Activated naive CD4-positive, alpha-beta T cell treated with anti-CD3 and anti-CD28 coated beads, Interleukin-2, amount 50 U/mL, for 24 hours (primary cell): ENCODE measurements around the gene ESPN.
A peak's percentile ranks its signal among the peaks of the same experiment; 100 is the strongest.
"Not testable (repeated sequence)": the region's sequence is repeated elsewhere in the genome, so short reads cannot be mapped to it uniquely, and the experiment has no call there.

ENCODE experiments used
- H3K27ac Mint-ChIP-seq: one replicate; pipeline ENCODE4 v1.8.0; 2021; ENCODE audit warnings: mild to moderate bottlenecking, mixed read lengths
- H3K27me3 Mint-ChIP-seq: one replicate; pipeline ENCODE4 v1.8.0; 2021; ENCODE audit warnings: mixed read lengths
- H3K36me3 Mint-ChIP-seq: one replicate; pipeline ENCODE4 v1.8.0; 2021; ENCODE audit warnings: mixed read lengths
- H3K4me1 Mint-ChIP-seq: one replicate; pipeline ENCODE4 v1.8.0; 2021; ENCODE audit warnings: mixed read lengths
- H3K4me3 Mint-ChIP-seq: one replicate; pipeline ENCODE4 v1.8.0; 2021; ENCODE audit warnings: mild to moderate bottlenecking, mixed read lengths
- H3K9me3 Mint-ChIP-seq: one replicate; pipeline ENCODE4 v1.8.0; 2021; ENCODE audit warnings: mixed read lengths

Gene ESPN

GRCh38 chr1:6418668-6419396, 5.7 kb upstream of the ESPN start:
- Mint-ChIP-seq H3K27ac (no peak overlapping the region), H3K4me1 (peaks cover 11% of the 10 kb centered on the region), H3K36me3 (no peaks in the 10 kb centered on the region), H3K27me3 (peaks cover 47% of the 10 kb centered on the region), H3K4me3 (no peak overlapping the region), H3K9me3 (no peaks in the 10 kb centered on the region)

- Mint-ChIP-seq H3K4me3 (no peak overlapping the region), H3K9me3 (no peaks in the 10 kb centered on the region), H3K36me3 (no peaks in the 10 kb centered on the region), H3K27me3 (peaks cover 50% of the 10 kb centered on the region), H3K27ac (no peak overlapping the region), H3K4me1 (peaks cover 14% of the 10 kb centered on the region)
Observed at GRCh38 chr1:6419397-6419803, 5.2 kb upstream of the ESPN start.

GRCh38 chr1:6419804-6420453, 4.6 kb upstream of the ESPN start, which contains the start of gene HES2:
Gene HES2, minus strand, starts transcription at chr1:6419919. Its CDS starts 99 bp downstream, at chr1:6419820.
- H3K9me3 Mint-ChIP-seq: no peaks in the 10 kb centered on the region
- H3K27me3 Mint-ChIP-seq: peaks cover 48% of the 10 kb centered on the region
- H3K36me3 Mint-ChIP-seq: no peaks in the 10 kb centered on the region
- H3K4me3 Mint-ChIP-seq: peak within 1 kb of the TSS; percentile 23
- peaks cover 11% of the 10 kb centered on the region for H3K4me1 Mint-ChIP-seq
- no peak within 1 kb of the TSS for H3K27ac Mint-ChIP-seq

GRCh38 chr1:6420454-6421042, 4.0 kb upstream of the ESPN start:
- Mint-ChIP-seq H3K27ac (no peak overlapping the region), H3K9me3 (no peaks in the 10 kb centered on the region), H3K36me3 (no peaks in the 10 kb centered on the region), H3K27me3 (peaks cover 44% of the 10 kb centered on the region), H3K4me3 (peak overlapping the region; percentile 23), H3K4me1 (peaks cover 7% of the 10 kb centered on the region)

- H3K4me1 Mint-ChIP-seq: peaks cover 7% of the 10 kb centered on the region
Observed at GRCh38 chr1:6421266-6421665, 3.3 kb upstream of the ESPN start.

GRCh38 chr1:6423321-6423999, 1.1 kb upstream of the ESPN start:
- H3K9me3 Mint-ChIP-seq: no peaks in the 10 kb centered on the region
- H3K4me1 Mint-ChIP-seq: peaks cover 7% of the 10 kb centered on the region
- H3K27me3 Mint-ChIP-seq: peaks cover 22% of the 10 kb centered on the region
- peak overlapping the region; percentile 63 for H3K4me3 Mint-ChIP-seq
- no peak overlapping the region for H3K27ac Mint-ChIP-seq
- no peaks in the 10 kb centered on the region for H3K36me3 Mint-ChIP-seq

More at GRCh38 chr1:6421266-6421665, 3.3 kb upstream of the ESPN start:
- Mint-ChIP-seq H3K27ac (no peak overlapping the region), H3K27me3 (peaks cover 37% of the 10 kb centered on the region), H3K9me3 (no peaks in the 10 kb centered on the region), H3K36me3 (no peaks in the 10 kb centered on the region), H3K4me3 (no peak overlapping the region)

GRCh38 chr1:6424000-6424565, 493 bp upstream of the ESPN start:
- peaks cover 22% of the 10 kb centered on the region for H3K27me3 Mint-ChIP-seq
- H3K36me3 Mint-ChIP-seq: no peaks in the 10 kb centered on the region
- H3K9me3 Mint-ChIP-seq: no peaks in the 10 kb centered on the region
- H3K27ac Mint-ChIP-seq: no peak overlapping the region
- peaks cover 7% of the 10 kb centered on the region for H3K4me1 Mint-ChIP-seq
- H3K4me3 Mint-ChIP-seq: peak overlapping the region; percentile 63

GRCh38 chr1:6425658-6426057, 1.1 kb downstream of the ESPN start:
- H3K27me3 Mint-ChIP-seq: peaks cover 19% of the 10 kb centered on the region
- no peak overlapping the region for H3K4me3 Mint-ChIP-seq
- no peaks in the 10 kb centered on the region for H3K9me3 Mint-ChIP-seq
- peaks cover 7% of the 10 kb centered on the region for H3K4me1 Mint-ChIP-seq
- H3K27ac Mint-ChIP-seq: no peak overlapping the region
- H3K36me3 Mint-ChIP-seq: no peaks in the 10 kb centered on the region

GRCh38 chr1:6426277-6426971, 1.8 kb downstream of the ESPN start:
- Mint-ChIP-seq H3K27me3 (peaks cover 13% of the 10 kb centered on the region), H3K4me1 (peaks cover 7% of the 10 kb centered on the region), H3K27ac (peak overlapping the region; percentile 2), H3K4me3 (no peak overlapping the region), H3K36me3 (no peaks in the 10 kb centered on the region), H3K9me3 (no peaks in the 10 kb centered on the region)

- Mint-ChIP-seq H3K27ac (peak overlapping the region; percentile 2), H3K9me3 (no peaks in the 10 kb centered on the region), H3K27me3 (peaks cover 9% of the 10 kb centered on the region), H3K4me1 (peaks cover 7% of the 10 kb centered on the region), H3K4me3 (no peak overlapping the region), H3K36me3 (no peaks in the 10 kb centered on the region)
Observed at GRCh38 chr1:6426972-6427350, 2.4 kb downstream of the ESPN start.

GRCh38 chr1:6427441-6428390, 3.1 kb downstream of the ESPN start:
- Mint-ChIP-seq H3K4me1 (peaks cover 7% of the 10 kb centered on the region), H3K27me3 (peaks cover 7% of the 10 kb centered on the region), H3K27ac (no peak overlapping the region), H3K9me3 (no peaks in the 10 kb centered on the region), H3K36me3 (no peaks in the 10 kb centered on the region), H3K4me3 (no peak overlapping the region)

- not testable (repeated sequence) for H3K27ac Mint-ChIP-seq, H3K27me3 Mint-ChIP-seq, H3K9me3 Mint-ChIP-seq, H3K36me3 Mint-ChIP-seq, H3K4me3 Mint-ChIP-seq, H3K4me1 Mint-ChIP-seq
Observed at GRCh38 chr1:6428453-6428852, 3.9 kb downstream of the ESPN start.

- not testable (repeated sequence) for H3K27me3 Mint-ChIP-seq, H3K4me3 Mint-ChIP-seq, H3K27ac Mint-ChIP-seq, H3K9me3 Mint-ChIP-seq, H3K4me1 Mint-ChIP-seq, H3K36me3 Mint-ChIP-seq
Observed at GRCh38 chr1:6429660-6430411, 5.3 kb downstream of the ESPN start.
